HFFc6 (cell line): ENCODE results near the gene ITGA7. TPM values are rescaled to one million over a fixed set of nuclear protein-coding genes. Genes with fewer than 3 reads are reported as not detected.

Experiments used
- DNase-seq: peaks from one replicate; pipeline ENCODE4 v3.0.0-alpha.2; 2018
- H3K27ac Mint-ChIP-seq: 2 replicates; pipeline ENCODE4 v1.8.0; 2020; ENCODE audit warnings: mild to moderate bottlenecking, mixed read lengths
- H3K27me3 Mint-ChIP-seq: 2 replicates; pipeline ENCODE4 v1.8.0; 2021; ENCODE audit warnings: mild to moderate bottlenecking, moderate library complexity, mixed read lengths; ENCODE audit not compliant: insufficient read depth
- H3K36me3 Mint-ChIP-seq: 2 replicates; pipeline ENCODE4 v1.8.0; 2021; ENCODE audit warnings: low read depth, mixed read lengths
- H3K4me1 Mint-ChIP-seq: 2 replicates; pipeline ENCODE4 v1.8.0; 2020; ENCODE audit warnings: low read depth, mixed read lengths
- H3K4me3 Mint-ChIP-seq: 2 replicates; pipeline ENCODE4 v1.8.0; 2020; ENCODE audit warnings: mild to moderate bottlenecking, moderate library complexity, mixed read lengths
- H3K9me3 Mint-ChIP-seq: 2 replicates; pipeline ENCODE4 v1.8.0; 2020; ENCODE audit warnings: mild to moderate bottlenecking, mixed read lengths
- CTCF ChIP-seq: fragments of 200-600 bp; sonication (generic); IDR thresholded peaks from 2 replicates; pipeline ENCODE4 v1.5.0; 2021; ENCODE audit warnings: antibody characterized with exemption, mild to moderate bottlenecking
- total RNA-seq, 6 experiments: library from RNA; stranded (reverse); fragmentation: NEBNext Ultra II Directional; extraction: Animal tissue kit (Norgen Biotek cat#: 25700); gene quantifications; 2 replicates in 1 of 6; 3 replicates in 5 of 6; pipeline ENCODE4 v1.2.3, GENCODE V29; 2021

ITGA7 gene
- total RNA-seq, 6 experiments from 2014 or later, result 0.95 to 2.3 (median 1.2) TPM

DNA sequence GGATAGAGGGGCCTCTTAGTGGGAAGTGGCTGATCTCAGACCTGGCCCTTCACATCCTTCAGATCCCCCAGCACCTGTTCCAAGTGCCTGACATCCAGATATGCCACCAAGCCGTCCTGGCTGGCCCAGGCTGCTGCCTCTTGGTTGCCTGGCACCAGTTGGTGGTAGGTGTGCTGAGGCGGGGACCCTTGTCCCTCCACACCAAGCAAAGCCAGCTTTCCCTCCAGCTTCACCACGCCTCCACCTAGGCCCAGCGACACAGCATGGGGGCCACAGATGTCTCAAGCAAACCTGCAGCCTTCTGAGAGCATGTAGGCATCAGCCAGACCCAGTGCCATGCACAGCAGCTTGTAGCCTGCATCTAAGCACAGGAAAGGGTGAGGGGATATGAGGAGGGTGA is 24.6 kb upstream of the ITGA7 start:
- Mint-ChIP-seq H3K27ac (no peak overlapping the region), H3K27me3 (peaks cover 7% of the 10 kb centered on the region), H3K4me1 (peaks cover 34% of the 10 kb centered on the region), H3K36me3 (peaks cover 5% of the 10 kb centered on the region), H3K9me3 (no peaks in the 10 kb centered on the region), H3K4me3 (no peak overlapping the region)
- no peak for DNase-seq
- TF ChIP-seq CTCF, result no peak

DNA sequence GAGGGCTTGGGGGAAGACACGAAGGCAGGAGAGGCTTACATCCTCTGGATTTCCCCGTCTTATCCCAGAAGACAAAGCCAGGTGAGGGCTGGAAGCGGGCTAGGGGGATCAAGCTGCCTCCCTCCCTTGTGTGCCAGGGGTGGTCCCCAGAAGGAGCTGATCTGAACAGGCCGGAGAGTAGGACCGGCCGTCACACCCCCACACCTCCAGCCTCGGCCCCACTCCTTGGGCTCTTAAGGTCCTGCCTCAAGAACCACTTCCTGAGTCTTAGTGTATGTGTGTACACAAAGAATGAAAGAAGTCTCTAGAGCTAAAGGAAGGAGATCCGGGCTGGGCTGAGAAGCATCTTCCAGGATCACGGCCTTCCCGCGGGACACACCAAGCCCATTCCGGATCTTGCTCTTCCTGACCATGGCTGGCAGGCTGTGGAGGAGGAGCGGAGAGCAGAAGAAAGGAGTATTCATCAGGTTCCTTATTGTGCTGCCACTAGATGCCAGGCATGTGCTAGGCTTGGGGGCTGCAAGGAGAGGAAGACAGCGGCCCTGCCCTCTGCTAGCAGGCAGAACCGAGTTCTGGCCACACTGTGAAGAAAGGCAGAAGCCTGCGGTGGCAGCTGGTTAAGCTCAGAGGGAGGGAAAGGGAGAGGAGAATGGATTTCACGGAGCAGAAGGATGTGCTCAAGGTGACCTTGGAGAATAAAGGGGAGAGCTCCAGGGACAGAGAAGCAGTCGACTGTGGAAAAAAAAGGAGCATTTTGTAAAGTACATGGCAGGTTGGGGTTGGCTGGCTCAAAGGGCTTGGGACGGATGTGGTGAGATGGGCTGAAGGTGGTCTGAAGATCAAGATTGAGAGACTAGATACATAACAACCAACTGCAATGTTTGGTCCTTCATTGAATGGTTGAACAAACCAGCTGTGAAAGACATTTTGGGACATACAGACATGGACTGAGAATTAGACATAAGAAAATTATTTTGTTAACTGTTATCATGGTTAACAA is 22.4 kb upstream of the ITGA7 start:
- Mint-ChIP-seq H3K27me3 (peaks cover 6% of the 10 kb centered on the region), H3K4me1 (peaks cover 43% of the 10 kb centered on the region), H3K36me3 (peaks cover 25% of the 10 kb centered on the region), H3K27ac (peak overlapping the region; percentile 98), H3K4me3 (peak overlapping the region; percentile 93), H3K9me3 (no peaks in the 10 kb centered on the region)
- TF ChIP-seq CTCF, result no peak
- peak; percentile 64 for DNase-seq

GRCh38 chr12:55728939-55729818 is 21.5 kb upstream of the ITGA7 start, which contains the start of gene CD63:
TSS of gene CD63 (minus strand) at chr12:55729009. CDS start at chr12:55728341, 668 bp downstream.
- Mint-ChIP-seq H3K4me1 (peaks cover 52% of the 10 kb centered on the region), H3K36me3 (peaks cover 33% of the 10 kb centered on the region), H3K27me3 (peaks cover 6% of the 10 kb centered on the region), H3K4me3 (peak within 1 kb of the TSS; percentile 93), H3K9me3 (no peaks in the 10 kb centered on the region), H3K27ac (peak within 1 kb of the TSS; percentile 98)
- no peak; the same call in none of the 2 replicates for TF ChIP-seq CTCF
- peak; percentile 90 for DNase-seq

DNA sequence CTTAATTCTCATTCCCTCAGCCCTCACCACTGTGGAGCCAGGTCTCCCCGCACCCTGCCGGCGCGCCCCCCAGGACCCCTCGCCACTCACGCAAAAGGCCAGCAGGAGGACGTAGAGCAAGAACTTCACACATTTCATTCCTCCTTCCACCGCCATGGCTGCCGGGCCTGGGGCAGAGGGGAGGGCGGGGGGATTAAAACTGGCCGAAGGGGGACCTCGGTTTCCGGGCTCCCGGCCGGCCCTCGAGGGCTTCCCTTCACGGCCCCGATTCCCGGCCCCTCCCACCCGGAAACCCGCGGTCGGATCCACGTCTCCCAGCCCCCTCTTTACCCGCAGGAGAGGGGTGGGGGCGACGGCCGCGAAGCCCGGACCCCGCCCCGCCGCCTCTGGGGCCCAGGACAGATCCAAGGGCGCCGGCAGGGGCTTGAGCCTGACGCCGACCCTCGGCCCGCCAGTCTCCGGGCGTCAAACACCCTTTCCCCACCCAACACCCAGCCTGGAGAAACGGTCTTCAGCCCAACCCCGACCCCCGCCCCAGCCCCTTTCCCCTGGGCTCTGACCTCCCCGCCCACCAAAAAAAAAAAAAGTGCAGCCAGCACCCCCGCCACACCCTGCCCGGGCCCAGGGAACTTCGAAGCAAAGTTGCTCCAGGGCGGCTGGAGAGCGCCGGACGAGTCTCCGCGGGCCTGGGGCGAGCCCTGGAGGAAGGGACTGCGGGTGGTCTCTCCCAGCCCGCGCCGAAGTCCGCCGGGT is 20.7 kb upstream of the ITGA7 start:
- Mint-ChIP-seq H3K27me3 (peaks cover 11% of the 10 kb centered on the region), H3K4me3 (peak overlapping the region; percentile 93), H3K36me3 (peaks cover 39% of the 10 kb centered on the region), H3K27ac (peak overlapping the region; percentile 98), H3K4me1 (peaks cover 58% of the 10 kb centered on the region), H3K9me3 (no peaks in the 10 kb centered on the region)
- DNase-seq, result peak; percentile 27
- TF ChIP-seq CTCF, result peak; percentile 20; the same call in 1 of the 2 replicates
